HG03135 (cell line): ENCODE measurements around the gene APOBEC3B.
"Not testable (repeated sequence)": the region's sequence is repeated elsewhere in the genome, so short reads cannot be mapped to it uniquely, and the experiment has no call there.

Source experiments
- ATAC-seq: cut with Tn5 transposase; IDR thresholded peaks from one replicate; pipeline ENCODE4 v1.9.1; 2021; ENCODE audit warnings: mild to moderate bottlenecking, moderate library complexity; ENCODE audit not compliant: unreplicated experiment

APOBEC3B gene

GRCh38 chr22:38987171-38987895, 5.2 kb downstream of the APOBEC3B start:
- no peak for ATAC-seq

- ATAC-seq, result no peak
Observed at GRCh38 chr22:38989466-38989865, 7.3 kb downstream of the APOBEC3B start.

DNA sequence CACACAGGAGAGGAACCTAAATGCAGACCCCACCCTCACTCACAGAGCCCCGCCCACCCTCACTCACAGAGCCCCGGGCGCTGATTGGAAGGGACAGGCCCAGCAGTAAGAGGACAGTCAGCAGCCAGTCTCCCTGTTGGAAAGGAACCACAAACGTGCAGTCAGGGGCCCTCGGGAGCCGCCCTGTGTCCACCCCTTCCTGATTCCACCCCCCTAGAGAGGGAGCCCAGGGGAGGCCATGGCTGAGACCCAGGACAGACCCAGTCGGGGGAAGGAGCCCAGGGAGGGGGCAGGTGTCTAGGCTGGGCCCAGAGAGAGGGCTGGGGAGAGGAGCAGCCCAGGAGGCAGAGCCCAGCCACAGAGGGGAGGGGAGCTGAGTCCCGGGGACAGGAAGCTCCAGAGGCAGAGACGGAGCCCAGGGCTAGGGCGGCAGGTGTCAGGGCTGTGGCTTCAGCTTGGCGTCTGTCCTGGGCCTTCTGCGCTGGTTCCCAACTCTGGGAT, 10.8 kb downstream of the APOBEC3B start:
- not testable (repeated sequence) for ATAC-seq

DNA sequence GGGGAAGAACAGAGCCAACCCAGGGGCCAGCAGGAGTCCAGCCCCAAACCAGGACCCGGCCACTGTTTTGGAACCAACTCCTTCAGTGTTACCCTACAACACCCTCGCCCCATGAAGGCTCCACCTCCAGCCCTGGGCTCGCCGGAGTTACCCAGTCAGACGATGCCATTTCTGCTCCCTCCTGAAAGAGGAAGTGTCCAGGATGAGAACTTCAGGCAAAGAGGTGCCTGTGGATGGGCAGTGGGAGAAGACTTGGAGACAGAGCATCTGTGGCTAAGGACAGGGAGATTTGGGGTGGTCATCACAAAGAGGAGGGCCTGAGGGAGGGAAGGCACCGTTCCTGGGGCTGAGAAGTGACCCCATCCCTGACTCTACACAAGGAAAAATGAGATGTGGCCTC, 14.0 kb downstream of the APOBEC3B start:
- ATAC-seq, result no peak

GRCh38 chr22:38997518-38997917, 15.4 kb downstream of the APOBEC3B start:
- no peak for ATAC-seq

- peak; percentile 73 for ATAC-seq
Observed at GRCh38 chr22:39003165-39003638, 21.1 kb downstream of the APOBEC3B start.

DNA sequence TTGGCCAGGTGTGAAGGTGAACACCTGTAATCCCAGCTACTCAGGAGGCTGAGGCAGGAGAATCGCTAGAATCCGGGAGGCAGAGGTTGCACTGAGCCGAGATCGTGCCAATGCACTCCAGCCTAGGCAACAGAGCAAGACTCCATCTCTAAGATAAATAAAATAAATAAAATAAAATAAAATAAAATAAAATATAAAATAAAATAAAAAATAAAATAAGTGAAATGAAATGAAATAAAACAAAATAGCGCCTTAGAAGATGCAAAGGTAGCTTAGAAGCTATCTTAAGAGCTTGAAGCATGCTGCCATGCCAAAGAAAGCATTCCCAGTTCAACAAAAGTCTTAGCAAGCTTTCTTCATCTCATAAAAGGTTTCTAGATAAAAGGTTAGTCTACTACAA, 25.0 kb downstream of the APOBEC3B start:
- no peak for ATAC-seq

DNA sequence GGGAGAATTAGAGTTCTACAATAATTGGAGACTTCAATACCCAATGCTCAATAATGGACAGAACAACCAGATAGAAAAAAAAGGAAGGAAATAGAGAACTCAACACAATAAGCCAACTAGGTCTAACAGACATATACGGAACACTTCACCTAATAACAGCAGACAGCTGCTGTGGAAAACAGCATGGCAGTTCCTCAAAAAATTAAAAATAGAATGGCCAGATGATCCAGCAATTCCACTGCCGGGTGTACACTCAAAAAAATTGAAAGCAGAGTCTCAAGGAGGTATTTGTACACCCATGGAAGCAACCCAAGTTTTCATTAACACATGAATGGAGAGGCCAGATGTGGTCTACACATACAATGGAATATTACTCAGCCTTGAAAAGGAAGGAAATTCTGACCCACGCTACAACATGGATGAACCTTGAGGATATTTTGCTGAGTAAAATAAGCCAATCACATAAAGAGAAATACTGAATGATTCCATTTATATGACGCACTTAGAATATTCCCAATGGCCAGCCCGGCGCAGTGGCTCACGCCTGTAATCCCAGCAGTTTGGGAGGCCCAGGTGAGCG, 26.2 kb downstream of the APOBEC3B start:
- not testable (repeated sequence) for ATAC-seq

- no peak for ATAC-seq
Observed at GRCh38 chr22:39010946-39011345, 28.8 kb downstream of the APOBEC3B start.

- no peak for ATAC-seq
Observed at GRCh38 chr22:39012533-39013511, 30.7 kb downstream of the APOBEC3B start.

DNA sequence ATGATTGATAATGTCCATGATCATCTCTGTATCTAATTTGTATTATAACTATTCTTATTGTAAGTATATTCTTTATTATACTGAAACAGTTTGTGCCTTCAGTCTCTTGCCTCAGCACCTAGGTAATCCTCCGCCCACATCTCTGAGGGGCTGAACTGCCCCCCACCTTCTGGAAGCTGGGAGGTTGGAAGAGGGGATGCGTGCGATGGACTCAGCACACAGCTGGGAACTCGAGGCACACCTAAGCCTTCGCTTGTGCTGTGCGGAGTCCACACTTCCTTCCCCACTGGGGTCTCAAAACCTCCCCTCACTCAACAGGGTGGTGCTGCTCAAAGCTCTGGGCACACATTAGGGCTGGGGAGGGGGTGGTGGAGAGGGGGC, 31.4 kb downstream of the APOBEC3B start:
- ATAC-seq, result peak; percentile 28

DNA sequence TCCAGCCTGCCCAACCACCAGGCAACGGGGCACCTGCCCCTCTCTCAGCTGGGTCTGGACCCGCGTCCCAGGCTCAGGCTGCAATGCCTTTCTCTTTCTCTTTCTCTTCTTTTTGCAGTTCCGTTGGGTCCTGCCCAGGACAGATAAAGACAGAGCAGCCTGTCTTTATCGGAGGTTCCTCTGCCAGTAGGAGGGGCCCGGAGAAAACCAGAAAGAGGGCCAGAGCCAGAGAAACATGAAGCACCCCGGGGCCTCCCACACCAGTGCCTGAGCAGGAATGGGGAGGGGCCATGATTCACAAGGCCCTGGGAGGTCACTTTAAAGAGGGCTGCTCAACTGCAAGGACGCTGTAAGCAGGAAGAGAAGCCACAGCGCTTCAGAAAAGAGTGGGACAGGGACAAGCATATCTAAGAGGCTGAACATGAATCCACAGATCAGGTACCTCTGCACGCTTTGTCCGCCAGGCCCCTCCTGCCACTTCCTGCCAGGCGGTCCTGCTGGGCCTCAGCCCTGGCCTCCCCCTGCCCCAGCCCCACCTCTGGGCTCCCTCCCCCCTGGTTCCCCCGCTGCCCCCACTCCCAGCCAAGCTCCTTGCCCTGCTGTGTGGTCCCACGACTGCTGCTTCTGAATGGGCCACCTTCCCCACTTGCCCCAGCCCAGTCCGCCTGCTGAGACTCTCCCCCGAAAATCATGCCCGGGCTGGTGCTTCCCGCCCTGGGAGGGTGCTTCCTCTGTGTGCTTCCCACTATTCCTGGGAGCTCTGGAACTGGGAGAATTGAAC, 32.0 kb downstream of the APOBEC3B start, which contains the start of gene APOBEC3C:
Gene APOBEC3C, plus strand, starts transcription at position 316 of the 781 bp plus-strand sequence. Its CDS starts 106 bp downstream, at position 422.
- ATAC-seq, result peak; percentile 68

GRCh38 chr22:39014723-39015121, 32.6 kb downstream of the APOBEC3B start:
- ATAC-seq, result not testable (repeated sequence)

- ATAC-seq, result no peak
Observed at GRCh38 chr22:39016592-39016991, 34.4 kb downstream of the APOBEC3B start.

- no peak for ATAC-seq
Observed at GRCh38 chr22:39017596-39018365, 35.6 kb downstream of the APOBEC3B start.

GRCh38 chr22:39020021-39020651, 38.0 kb downstream of the APOBEC3B start:
- ATAC-seq, result peak; percentile 9

- ATAC-seq, result no peak
Observed at GRCh38 chr22:39021552-39022250, 39.6 kb downstream of the APOBEC3B start.

DNA sequence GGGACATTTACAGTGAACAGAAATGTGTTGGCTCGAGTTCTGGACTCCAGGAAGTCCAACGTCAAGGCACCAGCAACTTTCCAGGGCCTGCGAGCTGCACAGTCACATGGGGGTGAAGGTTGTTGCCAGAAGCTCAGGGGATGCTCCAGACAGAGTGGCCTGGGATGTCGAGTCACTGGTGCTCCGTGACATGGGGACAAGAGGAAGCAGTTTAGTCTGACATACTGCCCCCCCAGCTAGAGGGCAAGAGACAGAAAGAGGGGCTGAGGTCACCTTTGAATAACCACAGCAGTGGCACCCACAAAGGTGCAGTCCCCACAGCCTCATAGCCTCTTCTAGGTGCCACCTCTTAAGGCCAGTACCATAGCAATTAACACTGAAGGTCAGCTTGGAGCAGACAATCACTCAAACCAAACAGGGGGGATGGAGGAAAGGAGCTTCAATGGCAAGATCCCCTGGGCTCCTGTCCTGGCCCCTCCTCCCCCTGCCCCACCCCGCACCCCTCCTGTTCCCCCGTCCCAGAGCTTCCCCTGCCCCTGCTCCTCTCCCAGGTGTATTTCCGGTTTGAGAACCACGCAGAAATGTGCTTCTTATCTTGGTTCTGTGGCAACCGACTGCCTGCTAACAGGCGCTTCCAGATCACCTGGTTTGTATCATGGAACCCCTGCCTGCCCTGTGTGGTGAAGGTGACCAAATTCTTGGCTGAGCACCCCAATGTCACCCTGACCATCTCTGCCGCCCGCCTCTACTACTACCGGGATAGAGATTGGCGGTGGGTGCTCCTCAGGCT, 42.6 kb downstream of the APOBEC3B start:
- ATAC-seq, result no peak
